Activated CD8-positive, alpha-beta T cell treated with anti-CD3 and anti-CD28 coated beads, Interleukin-2, amount 10 ng/mL, durations not matched to agents 7 days and 5 days (primary cell): ENCODE data around the gene SPAG7. TPM values are rescaled to one million over a fixed set of nuclear protein-coding genes. Genes with fewer than 3 reads are reported as not detected.
A peak's percentile ranks its signal among the peaks of the same experiment; 100 is the strongest.

Source experiments
- ATAC-seq: fragments of 150-1000 bp; cut with Tn5 transposase; one replicate; pipeline ENCODE4 v1.10.0; 2021; ENCODE audit warnings: moderate library complexity
- CTCF ChIA-PET: fragments of 350-600 bp; sonication (Branson Sonifier 250); formaldehyde crosslinking; loops from one replicate; lab custom pipeline; 2021; ENCODE audit warnings: antibody characterized with exemption; lab: Charles Lee
- POLR2A ChIA-PET: fragments of 350-600 bp; sonication (Branson Sonifier 250); formaldehyde crosslinking; loops from one replicate; lab custom pipeline; 2021; ENCODE audit warnings: antibody characterized with exemption; lab: Charles Lee
- DNase-seq: peaks from one replicate; pipeline ENCODE4 v3.0.0-alpha.2; 2020
- H3K27ac Mint-ChIP-seq: one replicate; pipeline ENCODE4 v1.8.0; 2021; ENCODE audit warnings: mild to moderate bottlenecking, mixed read lengths
- H3K27me3 Mint-ChIP-seq: one replicate; pipeline ENCODE4 v1.8.0; 2021; ENCODE audit warnings: low read depth, mixed read lengths
- H3K36me3 Mint-ChIP-seq: one replicate; pipeline ENCODE4 v1.8.0; 2021; ENCODE audit warnings: low read depth, mixed read lengths
- H3K4me1 Mint-ChIP-seq: one replicate; pipeline ENCODE4 v1.8.0; 2021; ENCODE audit warnings: low read depth, mixed read lengths
- H3K4me3 Mint-ChIP-seq: one replicate; pipeline ENCODE4 v1.8.0; 2021; ENCODE audit warnings: mild to moderate bottlenecking, mixed read lengths
- H3K9me3 Mint-ChIP-seq: one replicate; pipeline ENCODE4 v1.8.0; 2022; ENCODE audit warnings: mixed read lengths; ENCODE audit not compliant: insufficient read depth
- total RNA-seq, 2 experiments: library from RNA; stranded (reverse); gene quantifications; one replicate each; pipeline ENCODE4 v1.2.3, GENCODE V29; 2021

The SPAG7 gene
- total RNA-seq, 2 experiments from 2014 or later = 52.3 to 53.6 TPM

GRCh38 chr17:4944554-4945175 lies 23.0 kb downstream of the SPAG7 start:
- CTCF ChIA-PET = interaction anchor here (1.2 kb wide), 1 partner anchor 22 kb away, joined by 4 read pairs; no protein-coding TSS in a partner anchor
- Mint-ChIP-seq H3K36me3 (peaks cover 81% of the 10 kb centered on the region), H3K4me3 (peak overlapping the region; percentile 97), H3K27ac (peak overlapping the region; percentile 88), H3K4me1 (peaks cover 45% of the 10 kb centered on the region), H3K27me3 (no peaks in the 10 kb centered on the region), H3K9me3 (no peaks in the 10 kb centered on the region)
- DNase-seq = peak; percentile 63
- ATAC-seq = no peak
- POLR2A ChIA-PET = interaction anchor here (0.6 to 10.0 kb wide), 5 partner anchors 14 to 388 kb away, joined by 3 to 239 read pairs (median 3); partner anchors contain the start of genes C17orf107 and SPAG7

GRCh38 chr17:4944163-4944553 lies 23.5 kb downstream of the SPAG7 start:
- Mint-ChIP-seq H3K27ac (peak overlapping the region; percentile 88), H3K4me1 (peaks cover 45% of the 10 kb centered on the region), H3K27me3 (no peaks in the 10 kb centered on the region), H3K4me3 (peak overlapping the region; percentile 97), H3K9me3 (no peaks in the 10 kb centered on the region), H3K36me3 (peaks cover 82% of the 10 kb centered on the region)
- ChIA-PET CTCF (interaction anchor here (0.7 to 1.2 kb wide), 2 partner anchors 23 to 35 kb away, joined by 4 read pairs; no protein-coding TSS in a partner anchor), POLR2A (interaction anchor here (0.6 to 10.0 kb wide), 5 partner anchors 24 to 388 kb away, joined by 3 to 239 read pairs (median 3); partner anchors contain the start of genes C17orf107 and SPAG7)
- ATAC-seq (peak; percentile 16), DNase-seq (peak; percentile 87)

GRCh38 chr17:4942760-4943508 lies 24.7 kb downstream of the SPAG7 start:
- no peaks in the 10 kb centered on the region for H3K9me3 Mint-ChIP-seq
- ATAC-seq (no peak), DNase-seq (no peak)
- ChIA-PET CTCF (no interaction called here), POLR2A (interaction anchor here (1.1 to 5.8 kb wide), 2 partner anchors 25 to 34 kb away, joined by 4 to 101 read pairs; partner anchors contain the start of gene SPAG7)
- H3K4me1 Mint-ChIP-seq = peaks cover 54% of the 10 kb centered on the region
- H3K27ac Mint-ChIP-seq = peak overlapping the region; percentile 88
- H3K4me3 Mint-ChIP-seq = peak overlapping the region; percentile 97
- no peaks in the 10 kb centered on the region for H3K27me3 Mint-ChIP-seq
- peaks cover 88% of the 10 kb centered on the region for H3K36me3 Mint-ChIP-seq

GRCh38 chr17:4941319-4941610 lies 26.4 kb downstream of the SPAG7 start:
- no peaks in the 10 kb centered on the region for H3K9me3 Mint-ChIP-seq
- CTCF ChIA-PET = interaction anchor here (2.5 to 3.4 kb wide), 2 partner anchors 10 to 26 kb away, joined by 8 to 26 read pairs; partner anchors contain the start of genes ENO3 and SPAG7
- POLR2A ChIA-PET = interaction anchor here (1.8 to 5.8 kb wide), 4 partner anchors 9 to 46 kb away, joined by 9 to 101 read pairs (median 40); partner anchors contain the start of genes CAMTA2, ENO3, PFN1 and SPAG7

GRCh38 chr17:4940555-4941318 lies 26.9 kb downstream of the SPAG7 start:
- Mint-ChIP-seq H3K36me3 (peaks cover 88% of the 10 kb centered on the region), H3K27me3 (no peaks in the 10 kb centered on the region), H3K27ac (peak overlapping the region; percentile 88), H3K9me3 (no peaks in the 10 kb centered on the region), H3K4me1 (peaks cover 74% of the 10 kb centered on the region), H3K4me3 (peak overlapping the region; percentile 97)
- peak; percentile 75 for DNase-seq
- no peak for ATAC-seq
- ChIA-PET POLR2A (interaction anchor here (0.5 to 5.8 kb wide), 17 partner anchors 9 to 231 kb away, joined by 3 to 101 read pairs (median 6); partner anchors contain the start of genes ARRB2, C17orf107, CAMTA2 and ENO3), CTCF (interaction anchor here (0.8 to 3.4 kb wide), 12 partner anchors 11 to 374 kb away, joined by 3 to 26 read pairs (median 6); partner anchors contain the start of genes CAMTA2, CHRNE, ENO3 and SPAG7)

More at GRCh38 chr17:4941319-4941610, 26.4 kb downstream of the SPAG7 start:
- H3K36me3 Mint-ChIP-seq = peaks cover 88% of the 10 kb centered on the region
- peak overlapping the region; percentile 88 for H3K27ac Mint-ChIP-seq
- H3K4me3 Mint-ChIP-seq = peak overlapping the region; percentile 97
- DNase-seq (no peak), ATAC-seq (no peak)
- peaks cover 71% of the 10 kb centered on the region for H3K4me1 Mint-ChIP-seq
- H3K27me3 Mint-ChIP-seq = no peaks in the 10 kb centered on the region

GRCh38 chr17:4939796-4940554 lies 27.6 kb downstream of the SPAG7 start, which contains the start of the genes RNF167 and SLC25A11:
TSS of gene RNF167 (plus strand) at chr17:4940268. CDS start at chr17:4940910, 642 bp downstream.
TSS of gene SLC25A11 (minus strand) at chr17:4940046. CDS start at chr17:4939910, 136 bp downstream.
- Mint-ChIP-seq H3K27ac (peak within 1 kb of the TSS; percentile 88), H3K4me3 (peak within 1 kb of the TSS; percentile 97), H3K27me3 (no peaks in the 10 kb centered on the region), H3K4me1 (peaks cover 66% of the 10 kb centered on the region), H3K36me3 (peaks cover 84% of the 10 kb centered on the region), H3K9me3 (no peaks in the 10 kb centered on the region)
- ChIA-PET CTCF (interaction anchor here (0.6 to 3.4 kb wide), 17 partner anchors 12 to 373 kb away, joined by 3 to 26 read pairs (median 4); partner anchors contain the start of genes CAMTA2, CHRNE, ENO3 and SPAG7), POLR2A (interaction anchor here (0.5 to 5.8 kb wide), 19 partner anchors 10 to 230 kb away, joined by 3 to 101 read pairs (median 5); partner anchors contain the start of genes ARRB2, C17orf107, CAMTA2 and ENO3)
- peak; percentile 99 for DNase-seq
- peak; percentile 83 for ATAC-seq

GRCh38 chr17:4939546-4939795 lies 28.1 kb downstream of the SPAG7 start:
- DNase-seq (no peak), ATAC-seq (no peak)
- POLR2A ChIA-PET = interaction anchor here (0.6 to 5.8 kb wide), 16 partner anchors 11 to 229 kb away, joined by 3 to 101 read pairs (median 6); partner anchors contain the start of genes ARRB2, C17orf107, CAMTA2 and ENO3
- CTCF ChIA-PET = interaction anchor here (0.6 to 3.4 kb wide), 16 partner anchors 12 to 373 kb away, joined by 3 to 26 read pairs (median 4); partner anchors contain the start of genes CAMTA2, CHRNE, ENO3 and SPAG7
- peak overlapping the region; percentile 88 for H3K27ac Mint-ChIP-seq
- no peaks in the 10 kb centered on the region for H3K27me3 Mint-ChIP-seq
- peaks cover 81% of the 10 kb centered on the region for H3K36me3 Mint-ChIP-seq
- H3K9me3 Mint-ChIP-seq = no peaks in the 10 kb centered on the region
- peak overlapping the region; percentile 97 for H3K4me3 Mint-ChIP-seq
- H3K4me1 Mint-ChIP-seq = peaks cover 64% of the 10 kb centered on the region

- Mint-ChIP-seq H3K4me3 (peak overlapping the region; percentile 97), H3K36me3 (peaks cover 80% of the 10 kb centered on the region), H3K27me3 (no peaks in the 10 kb centered on the region), H3K27ac (peak overlapping the region; percentile 88), H3K9me3 (no peaks in the 10 kb centered on the region), H3K4me1 (peaks cover 64% of the 10 kb centered on the region)
- CTCF ChIA-PET = interaction anchor here (0.8 to 3.4 kb wide), 13 partner anchors 13 to 49 kb away, joined by 3 to 26 read pairs (median 5); partner anchors contain the start of genes CAMTA2, CHRNE, ENO3 and SPAG7
- no peak for DNase-seq
- POLR2A ChIA-PET = interaction anchor here (0.6 to 5.8 kb wide), 12 partner anchors 10 to 229 kb away, joined by 3 to 101 read pairs (median 4); partner anchors contain the start of genes ARRB2, C17orf107, ENO3 and INCA1
- no peak for ATAC-seq
Observed at GRCh38 chr17:4938688-4939545, 28.7 kb downstream of the SPAG7 start.

- ChIA-PET POLR2A (interaction anchor here (0.9 to 1.2 kb wide), 2 partner anchors 12 to 20 kb away, joined by 3 read pairs; no protein-coding TSS in a partner anchor), CTCF (interaction anchor here (3.0 kb wide), 1 partner anchor 29 kb away, joined by 13 read pairs; no protein-coding TSS in a partner anchor)
- Mint-ChIP-seq H3K4me1 (peaks cover 63% of the 10 kb centered on the region), H3K36me3 (peaks cover 79% of the 10 kb centered on the region), H3K27me3 (no peaks in the 10 kb centered on the region), H3K9me3 (no peaks in the 10 kb centered on the region), H3K4me3 (peak overlapping the region; percentile 97), H3K27ac (peak overlapping the region; percentile 64)
- ATAC-seq = no peak
- no peak for DNase-seq
Observed at GRCh38 chr17:4938069-4938491, 29.5 kb downstream of the SPAG7 start.
